IMR-90 (cell line): ENCODE results near the gene ROBO2. TPM values are rescaled to one million over a fixed set of nuclear protein-coding genes. Genes with fewer than 3 reads are reported as not detected.

ENCODE experiments used
- ATAC-seq: fragments of 200-7000 bp; cut with Tn5 transposase; 2 replicates; pipeline ENCODE4 v1.9.1; 2020; ENCODE audit warnings: low read depth, mild to moderate bottlenecking, moderate library complexity
- BruUV-seq: library from RNA; stranded (reverse); fragments of 400-500 nt; replicated peaks from 2 replicates; lab custom pipeline; 2021; lab: Mats Ljungman, UMichigan
- CTCF ChIA-PET: fragments of 300-600 bp; formaldehyde crosslinking; extraction: SDS; loops from one replicate; lab custom pipeline; 2021; ENCODE audit warnings: antibody characterized with exemption; lab: Yijun Ruan, JAX
- POLR2A ChIA-PET: fragments of 300-600 bp; sonication (Branson Sonifier 250); formaldehyde crosslinking; loops from one replicate; lab custom pipeline; 2022; ENCODE audit warnings: antibody characterized with exemption; ENCODE audit not compliant: unreplicated experiment; lab: Charles Lee
- DNase-seq: peaks from one replicate; pipeline ENCODE4 v3.0.0; 2013
- H2AFZ ChIP-seq: replicated peaks from 2 replicates; pipeline ENCODE3; 2013; ENCODE audit warnings: low read length, mild to moderate bottlenecking; ENCODE audit not compliant: poor library complexity
- H2AK5ac ChIP-seq: 2 replicates; pipeline ENCODE4 v1.6.1; 2013; ENCODE audit warnings: low read depth, low read length, inconsistent platforms
- H2AK9ac ChIP-seq: replicated peaks from 2 replicates; pipeline ENCODE3; 2013; ENCODE audit warnings: mild to moderate bottlenecking, low read depth, low read length, moderate library complexity; ENCODE audit not compliant: poor library complexity
- H2BK120ac ChIP-seq: 2 replicates; pipeline ENCODE4 v1.6.1; 2013; ENCODE audit warnings: low read depth, low read length, inconsistent platforms
- H2BK15ac ChIP-seq: 3 replicates; pipeline ENCODE4 v1.6.1; 2013; ENCODE audit warnings: low read depth, low read length, inconsistent platforms
- H2BK20ac ChIP-seq: 2 replicates; pipeline ENCODE4 v1.6.1; 2013; ENCODE audit warnings: low read depth, mild to moderate bottlenecking, inconsistent platforms, low read length, moderate library complexity
- H2BK5ac ChIP-seq: 2 replicates; pipeline ENCODE4 v1.6.1; 2013; ENCODE audit warnings: mild to moderate bottlenecking, low read depth, low read length, inconsistent platforms; ENCODE audit not compliant: poor library complexity, severe bottlenecking
- H3K14ac ChIP-seq: replicated peaks from 2 replicates; pipeline ENCODE4 v1.6.1; 2013; ENCODE audit warnings: low read depth, low read length, inconsistent platforms
- H3K18ac ChIP-seq: 2 replicates; pipeline ENCODE4 v1.6.1; 2013; ENCODE audit warnings: low read depth, low read length, control low read depth
- H3K23ac ChIP-seq: 2 replicates; pipeline ENCODE4 v1.6.1; 2013; ENCODE audit warnings: low read depth, low read length, inconsistent platforms
- H3K27ac ChIP-seq: 2 replicates; pipeline ENCODE4 v1.5.1; 2013; ENCODE audit warnings: mild to moderate bottlenecking, control low read depth, low read length; ENCODE audit not compliant: insufficient read depth
- H3K27me3 ChIP-seq: 2 replicates; pipeline ENCODE4 v1.6.1; 2013; ENCODE audit warnings: low read length; ENCODE audit not compliant: control insufficient read depth, insufficient read depth
- H3K36me3 ChIP-seq: 2 replicates; pipeline ENCODE4 v1.6.1; 2013; ENCODE audit warnings: low read length, mixed read lengths; ENCODE audit not compliant: control insufficient read depth, insufficient read depth
- H3K4ac ChIP-seq: 2 replicates; pipeline ENCODE4 v1.6.1; 2013; ENCODE audit warnings: low read depth, low read length, inconsistent platforms
- H3K4me1 ChIP-seq: 2 replicates; pipeline ENCODE4 v1.6.1; 2013; ENCODE audit warnings: low read length, mixed read lengths; ENCODE audit not compliant: control insufficient read depth, insufficient read depth
- H3K4me2 ChIP-seq: 2 replicates; pipeline ENCODE4 v1.6.1; 2013; ENCODE audit warnings: low read depth, mild to moderate bottlenecking, control low read depth, low read length, moderate library complexity
- H3K4me3 ChIP-seq: 2 replicates; pipeline ENCODE4 v1.5.1; 2013; ENCODE audit warnings: low read depth, mild to moderate bottlenecking, control low read depth, low read length, moderate library complexity; ENCODE audit not compliant: insufficient read depth
- H3K56ac ChIP-seq: 2 replicates; pipeline ENCODE4 v1.6.1; 2013; ENCODE audit warnings: low read length, inconsistent platforms; ENCODE audit not compliant: insufficient read depth; ENCODE audit errors: extremely low read depth
- H3K79me1 ChIP-seq, 2 experiments: 2 replicates each; pipeline ENCODE4 v1.6.1; 2013; ENCODE audit warnings: low read length in 2 of 2, inconsistent platforms in 1 of 2, low read depth in 1 of 2
- H3K9ac ChIP-seq: 2 replicates; pipeline ENCODE4 v1.6.1; 2013; ENCODE audit warnings: low read depth, low read length, control low read depth
- H3K9me1 ChIP-seq: 2 replicates; pipeline ENCODE4 v1.6.1; 2013; ENCODE audit warnings: low read length, inconsistent platforms; ENCODE audit not compliant: insufficient read depth
- H3K9me3 ChIP-seq: 2 replicates; pipeline ENCODE4 v1.6.1; 2013; ENCODE audit warnings: low read length; ENCODE audit not compliant: control insufficient read depth, insufficient read depth
- H4K20me1 ChIP-seq: 2 replicates; pipeline ENCODE4 v1.6.1; 2013; ENCODE audit warnings: low read length, inconsistent platforms; ENCODE audit not compliant: insufficient read depth
- H4K5ac ChIP-seq: 2 replicates; pipeline ENCODE4 v1.6.1; 2013; ENCODE audit warnings: mild to moderate bottlenecking, low read depth, low read length, control low read depth
- H4K8ac ChIP-seq, 2 experiments: 2 replicates each; pipeline ENCODE4 v1.6.1; 2013; ENCODE audit warnings: low read depth in 2 of 2, low read length in 2 of 2, control low read depth in 1 of 2, inconsistent platforms in 1 of 2
- H4K91ac ChIP-seq: 2 replicates; pipeline ENCODE4 v1.6.1; 2013; ENCODE audit warnings: low read depth, low read length, inconsistent platforms; ENCODE audit not compliant: insufficient read depth
- BHLHE40 ChIP-seq: fragments of 150-350 bp; IDR thresholded peaks from 2 replicates; pipeline ENCODE4 v1.6.1; 2016; ENCODE audit warnings: mild to moderate bottlenecking, low read depth, low read length
- CEBPB ChIP-seq: IDR thresholded peaks from 2 replicates; pipeline ENCODE4 v1.6.1; 2012; ENCODE audit warnings: low read depth, low read length, improper control_type of control experiment
- CHD1 ChIP-seq: IDR thresholded peaks from 2 replicates; pipeline ENCODE4 v1.6.1; 2012; ENCODE audit warnings: low read depth, low read length, improper control_type of control experiment
- MAFK ChIP-seq: IDR thresholded peaks from 2 replicates; pipeline ENCODE4 v1.6.1; 2012; ENCODE audit warnings: low read depth, low read length, improper control_type of control experiment
- POLR2A ChIP-seq: IDR thresholded peaks from 2 replicates; pipeline ENCODE4 v1.6.1; 2012; ENCODE audit warnings: mild to moderate bottlenecking, low read depth, low read length
- WGBS, 2 experiments: methylation state at CpG; one replicate each; pipeline versions ENCODE4 v1.1.5 to v1.1.7; 2013; ENCODE audit warnings: missing lambda C conversion rate in 2 of 2; ENCODE audit not compliant: insufficient read length in 1 of 2; ENCODE audit errors: extremely low coverage in 2 of 2; 5-methylcytosine and 5-hydroxymethylcytosine counted together
- dilution Hi-C: fragments of 300-500 bp; cut with HindIII; formaldehyde crosslinking; loops from one replicate; pipeline ENCODE4 v1.14.3; 2018; ENCODE audit warnings: low sequenced_read_pairs; ENCODE audit not compliant: unreplicated experiment
- in situ Hi-C: fragments of 300-500 bp; cut with MboI; formaldehyde crosslinking; loops from 3 replicates; pipeline ENCODE4 v1.14.3; 2019; ENCODE audit warnings: low sequenced_read_pairs, inconsistent platforms, mixed read lengths
- intact Hi-C: fragments of 100-400 bp; cut with micrococcal nuclease; formaldehyde crosslinking; loops from 2 replicates; pipeline ENCODE4 v1.10.0; 2022
- polyA plus RNA-seq, 3 experiments: library from polyadenylated mRNA; depleted of rRNA; stranded (reverse); fragments of >200 nt; gene quantifications; 2 replicates each; pipeline ENCODE4 v1.2.3, GENCODE V29; 2012; ENCODE audit warnings: low replicate concordance in 1 of 3
- total RNA-seq: library from RNA; depleted of rRNA; stranded (reverse); fragments of >200 nt; gene quantifications from 2 replicates; pipeline ENCODE4 v1.2.3, GENCODE V29; 2012
- TF ChIP-seq, protein P1 (sequence below): fragments of 150-350 bp; IDR thresholded peaks from 2 replicates; pipeline ENCODE4 v1.6.1; 2016; ENCODE audit warnings: low read depth, mild to moderate bottlenecking, low read length, moderate library complexity, borderline replicate concordance
- TF ChIP-seq, protein P2 (sequence below): fragments of 150-350 bp; IDR thresholded peaks from 2 replicates; pipeline ENCODE4 v1.6.1; 2017; ENCODE audit warnings: mild to moderate bottlenecking, antibody characterized with exemption, low read length, low read depth

The ROBO2 gene
- total and polyA plus RNA-seq, 2 of the 4 experiments (the other 2 are of a cell fraction) = 9.3 to 14.5 TPM

DNA sequence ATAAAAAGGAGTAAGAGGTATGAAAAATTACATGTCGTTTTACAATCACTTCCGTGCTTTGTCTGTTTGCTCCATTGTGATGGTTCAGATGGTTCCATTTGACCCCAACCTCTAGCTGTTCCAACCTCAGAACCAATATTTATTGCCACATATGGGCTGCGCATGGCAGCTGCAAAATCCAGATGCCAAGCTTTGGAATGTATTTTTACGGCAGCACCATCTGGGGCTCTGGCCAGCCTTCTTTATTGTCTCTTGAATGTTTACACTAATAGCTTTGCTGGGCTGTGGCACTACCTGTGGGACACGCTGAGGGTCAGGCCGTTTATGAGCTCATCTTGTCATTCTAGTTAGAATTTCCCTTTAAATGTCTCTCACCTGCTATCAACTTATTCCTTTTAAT is 219.8 kb downstream of the ROBO2 start:
- H4K8ac ChIP-seq = no peak overlapping the region
- H3K18ac ChIP-seq = no peak overlapping the region
- H3K27me3 ChIP-seq = no peaks in the 10 kb centered on the region; the same call in 1 of the 2 replicates
- no peak for ATAC-seq
- CTCF ChIA-PET = no interaction called here
- H3K9ac ChIP-seq = no peak overlapping the region
- POLR2A ChIA-PET = no interaction called here
- H2AFZ ChIP-seq = no peak overlapping the region
- H3K23ac ChIP-seq = no peak overlapping the region
- H3K9me1 ChIP-seq = no peaks in the 10 kb centered on the region
- in situ Hi-C loops (loop anchor here (5.0 kb wide), 1 partner anchor 222 kb away; no protein-coding TSS in a partner anchor), dilution Hi-C loops (no loop called here), intact Hi-C loops (loop anchor here (5.0 kb wide), 2 partner anchors 58 to 507 kb away; no protein-coding TSS in a partner anchor)
- H3K4ac ChIP-seq = no peak overlapping the region
- no peaks in the 10 kb centered on the region for H3K36me3 ChIP-seq
- H3K4me2 ChIP-seq = no peak overlapping the region
- no peak overlapping the region for H2BK20ac ChIP-seq
- no peaks in the 10 kb centered on the region for H3K79me1 ChIP-seq
- no peak overlapping the region for H2BK5ac ChIP-seq
- no peak overlapping the region for H3K4me3 ChIP-seq
- H4K5ac ChIP-seq = no peak overlapping the region
- TF ChIP-seq, protein P1, sequence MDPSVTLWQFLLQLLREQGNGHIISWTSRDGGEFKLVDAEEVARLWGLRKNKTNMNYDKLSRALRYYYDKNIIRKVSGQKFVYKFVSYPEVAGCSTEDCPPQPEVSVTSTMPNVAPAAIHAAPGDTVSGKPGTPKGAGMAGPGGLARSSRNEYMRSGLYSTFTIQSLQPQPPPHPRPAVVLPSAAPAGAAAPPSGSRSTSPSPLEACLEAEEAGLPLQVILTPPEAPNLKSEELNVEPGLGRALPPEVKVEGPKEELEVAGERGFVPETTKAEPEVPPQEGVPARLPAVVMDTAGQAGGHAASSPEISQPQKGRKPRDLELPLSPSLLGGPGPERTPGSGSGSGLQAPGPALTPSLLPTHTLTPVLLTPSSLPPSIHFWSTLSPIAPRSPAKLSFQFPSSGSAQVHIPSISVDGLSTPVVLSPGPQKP = no peak
- TF ChIP-seq BHLHE40 = no peak
- no peak for TF ChIP-seq CHD1
- TF ChIP-seq CEBPB = no peak
- TF ChIP-seq, protein P2, sequence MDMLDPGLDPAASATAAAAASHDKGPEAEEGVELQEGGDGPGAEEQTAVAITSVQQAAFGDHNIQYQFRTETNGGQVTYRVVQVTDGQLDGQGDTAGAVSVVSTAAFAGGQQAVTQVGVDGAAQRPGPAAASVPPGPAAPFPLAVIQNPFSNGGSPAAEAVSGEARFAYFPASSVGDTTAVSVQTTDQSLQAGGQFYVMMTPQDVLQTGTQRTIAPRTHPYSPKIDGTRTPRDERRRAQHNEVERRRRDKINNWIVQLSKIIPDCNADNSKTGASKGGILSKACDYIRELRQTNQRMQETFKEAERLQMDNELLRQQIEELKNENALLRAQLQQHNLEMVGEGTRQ = no peak
- no peak for TF ChIP-seq POLR2A
- TF ChIP-seq MAFK = no peak
- H3K27ac ChIP-seq = no peak overlapping the region
- no peak overlapping the region for H2BK15ac ChIP-seq
- no peaks in the 10 kb centered on the region for H4K20me1 ChIP-seq
- DNase-seq = no peak
- no peaks in the 10 kb centered on the region for H3K9me3 ChIP-seq
- WGBS, 2 experiments = no CpG with 5 or more reads among the region's 6 CpGs
- H3K56ac ChIP-seq = no peak overlapping the region
- H3K14ac ChIP-seq = no peak overlapping the region
- H2AK9ac ChIP-seq = no peak overlapping the region
- no peak overlapping the region for H2BK120ac ChIP-seq
- BruUV-seq = no TSS peak
- H2AK5ac ChIP-seq = no peak overlapping the region
- H3K4me1 ChIP-seq = no peaks in the 10 kb centered on the region
- no peak overlapping the region for H4K91ac ChIP-seq
